GM18508 (cell line): Measurements from ENCODE around the gene VWA3A.

ENCODE experiments used
- ATAC-seq: cut with Tn5 transposase; IDR thresholded peaks from one replicate; pipeline ENCODE4 v1.9.1; 2021; ENCODE audit warnings: moderate number of reproducible peaks; ENCODE audit not compliant: insufficient read depth, unreplicated experiment

Gene VWA3A

DNA sequence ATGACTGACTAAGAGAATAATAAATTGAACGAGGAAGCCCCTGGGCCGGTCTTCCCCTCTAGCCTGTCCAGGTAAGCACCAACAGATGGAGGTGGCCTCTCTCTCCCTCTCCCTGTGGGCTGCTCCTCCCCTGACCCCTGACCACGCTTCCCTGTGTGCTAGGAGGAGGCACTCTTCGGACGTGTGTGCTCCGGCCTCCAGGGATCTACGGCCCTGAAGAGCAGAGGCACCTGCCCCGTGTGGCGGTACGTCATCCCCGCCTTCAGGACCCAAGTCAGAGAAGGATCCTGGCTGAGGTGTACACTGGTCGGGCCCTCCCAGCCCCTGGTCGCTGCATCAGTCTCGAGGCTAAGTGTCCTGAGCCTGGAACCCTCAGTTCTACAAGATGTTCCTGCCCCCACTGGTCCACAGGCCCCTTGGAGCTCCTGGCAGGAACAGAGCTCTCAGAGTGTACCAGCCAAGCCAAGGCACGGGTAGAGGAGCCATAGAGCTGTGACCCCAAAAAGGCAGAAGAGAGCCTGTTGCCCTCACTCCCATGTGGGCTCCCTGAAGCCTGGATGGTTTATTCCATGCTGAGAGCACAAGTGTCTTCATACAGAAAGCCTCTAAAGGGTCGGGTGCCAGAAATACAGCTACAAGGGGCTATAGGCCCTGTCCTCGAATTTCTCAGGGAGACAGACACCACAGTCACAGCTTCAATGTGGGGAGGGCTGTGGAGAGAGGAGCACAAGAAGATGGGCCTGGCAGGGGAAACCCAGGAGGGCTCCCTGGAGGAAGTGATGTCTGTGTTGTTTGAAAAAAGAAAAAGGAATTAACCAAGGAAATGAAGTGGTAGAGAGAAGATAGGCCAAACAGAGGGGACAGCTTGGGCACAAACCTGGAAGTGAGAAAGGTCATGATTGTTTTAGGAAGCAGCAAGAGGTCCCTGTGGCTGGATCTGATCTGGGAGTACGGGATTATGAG lies 85.9 kb downstream of the VWA3A start:
- ATAC-seq = no peak

DNA sequence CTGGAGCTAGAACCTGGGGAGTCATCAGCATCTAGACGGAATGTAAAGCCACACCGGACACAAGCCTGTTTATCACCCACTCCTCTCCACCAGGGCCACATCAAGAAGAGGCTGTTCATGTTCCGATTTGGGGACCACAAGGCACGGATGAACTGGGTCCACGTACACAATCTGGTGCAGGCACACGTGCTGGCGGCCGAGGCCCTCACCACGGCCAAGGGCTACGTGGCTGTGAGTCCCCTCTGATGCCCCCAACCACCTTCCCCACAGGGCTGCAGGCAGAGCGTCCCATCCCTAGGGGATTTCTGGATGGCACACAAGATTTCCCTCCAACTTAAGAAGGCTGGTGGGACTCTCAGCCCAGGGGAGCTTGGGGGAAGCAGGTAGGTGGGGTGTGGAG lies 89.1 kb downstream of the VWA3A start:
- ATAC-seq = no peak

DNA sequence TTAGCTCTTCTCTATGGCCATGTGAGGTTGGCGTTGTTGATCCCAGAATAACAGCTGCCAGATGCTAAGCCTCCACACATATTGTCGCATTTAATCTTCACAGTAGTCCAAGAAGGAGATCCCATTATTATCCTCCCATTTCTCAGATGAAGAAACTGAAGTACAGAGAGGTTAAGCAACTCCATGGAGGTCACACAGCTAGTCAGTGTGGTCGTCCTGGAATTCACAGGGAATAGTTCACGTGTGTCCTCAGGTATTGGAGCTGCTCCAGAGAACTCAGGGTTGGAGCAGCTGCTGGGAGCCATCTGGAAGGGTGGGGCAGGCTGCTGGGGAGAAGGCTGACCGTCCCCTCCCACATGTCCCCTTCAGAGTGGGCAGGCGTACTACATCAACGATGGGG lies 89.5 kb downstream of the VWA3A start:
- no peak for ATAC-seq

DNA sequence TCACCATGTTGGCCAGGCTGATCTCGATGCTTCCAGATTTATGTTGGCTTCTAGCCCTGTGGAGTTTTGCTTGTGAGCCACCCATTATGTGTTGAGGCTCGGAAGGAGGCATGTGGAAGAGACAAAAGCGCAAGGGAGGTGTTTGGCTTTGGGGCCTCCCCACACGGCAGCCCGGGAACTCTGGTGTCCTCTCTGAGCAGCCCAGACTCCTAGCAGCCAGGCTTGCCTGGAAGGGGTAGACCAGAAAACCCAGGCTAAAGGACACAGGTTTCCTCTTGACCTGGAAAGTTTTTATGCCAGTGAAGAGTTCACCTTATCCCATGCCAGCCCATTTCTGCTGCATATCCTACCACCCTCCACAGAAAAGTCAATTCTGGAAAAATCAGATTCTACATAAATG lies 91.0 kb downstream of the VWA3A start:
- no peak for ATAC-seq

- no peak for ATAC-seq
Observed at GRCh38 chr16:22183901-22184614, 91.7 kb downstream of the VWA3A start.

DNA sequence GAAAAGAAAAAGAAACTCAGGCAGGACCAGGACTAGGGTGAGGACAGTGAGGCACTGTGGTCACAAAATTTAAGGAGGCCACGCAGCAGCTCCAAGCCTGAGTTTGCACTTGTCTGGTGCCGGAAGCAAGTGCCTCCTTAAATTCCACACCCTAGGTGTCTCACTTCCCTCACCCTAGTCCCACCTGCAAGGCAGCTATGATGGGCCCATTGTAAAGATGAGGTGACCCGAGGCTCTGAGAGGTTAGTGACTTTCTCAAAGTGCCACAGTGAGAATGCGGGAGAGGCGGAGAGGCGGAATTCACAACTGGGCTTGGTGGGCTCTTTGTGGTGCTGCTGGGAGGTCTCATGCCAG lies 92.3 kb downstream of the VWA3A start:
- ATAC-seq = no peak

- no peak for ATAC-seq
Observed at GRCh38 chr16:22186517-22186916, 94.2 kb downstream of the VWA3A start.

- ATAC-seq = no peak
Observed at GRCh38 chr16:22188267-22188594, 95.9 kb downstream of the VWA3A start.

GRCh38 chr16:22188595-22189442 lies 96.5 kb downstream of the VWA3A start:
- ATAC-seq = no peak

DNA sequence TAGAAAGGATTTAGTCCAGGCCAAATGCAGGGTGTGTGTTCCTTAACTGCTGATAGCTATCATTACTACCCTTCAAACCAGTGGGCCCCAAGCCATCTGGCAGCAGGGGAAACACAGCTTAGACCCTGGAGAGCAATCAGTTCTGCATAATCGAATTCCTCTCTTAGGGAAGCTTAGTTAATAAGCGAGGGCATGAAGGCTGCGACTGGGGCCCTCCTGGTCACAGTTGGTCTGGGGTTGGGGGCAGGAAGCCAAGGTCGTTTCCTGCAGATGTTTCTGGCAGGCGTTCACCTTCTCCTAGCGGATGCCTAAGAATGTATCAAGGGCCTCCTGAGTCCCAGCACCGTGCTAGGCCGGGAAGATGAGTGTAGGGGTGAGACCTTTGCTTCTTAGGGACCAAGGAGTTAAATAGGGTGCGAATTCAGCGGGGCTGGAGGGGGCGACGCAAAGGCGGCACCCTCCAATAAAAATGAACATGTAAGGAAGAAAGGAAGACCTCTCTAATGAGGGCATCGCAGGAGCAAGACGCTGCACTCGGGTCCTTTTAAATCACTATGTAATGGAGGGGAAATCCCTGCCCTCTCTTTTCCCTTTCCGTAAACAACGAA lies 97.2 kb downstream of the VWA3A start:
- no peak for ATAC-seq

- ATAC-seq = peak; percentile 34
Observed at GRCh38 chr16:22190081-22190775, 97.9 kb downstream of the VWA3A start.

- peak; percentile 24 for ATAC-seq
Observed at GRCh38 chr16:22190776-22191531, 98.6 kb downstream of the VWA3A start.

DNA sequence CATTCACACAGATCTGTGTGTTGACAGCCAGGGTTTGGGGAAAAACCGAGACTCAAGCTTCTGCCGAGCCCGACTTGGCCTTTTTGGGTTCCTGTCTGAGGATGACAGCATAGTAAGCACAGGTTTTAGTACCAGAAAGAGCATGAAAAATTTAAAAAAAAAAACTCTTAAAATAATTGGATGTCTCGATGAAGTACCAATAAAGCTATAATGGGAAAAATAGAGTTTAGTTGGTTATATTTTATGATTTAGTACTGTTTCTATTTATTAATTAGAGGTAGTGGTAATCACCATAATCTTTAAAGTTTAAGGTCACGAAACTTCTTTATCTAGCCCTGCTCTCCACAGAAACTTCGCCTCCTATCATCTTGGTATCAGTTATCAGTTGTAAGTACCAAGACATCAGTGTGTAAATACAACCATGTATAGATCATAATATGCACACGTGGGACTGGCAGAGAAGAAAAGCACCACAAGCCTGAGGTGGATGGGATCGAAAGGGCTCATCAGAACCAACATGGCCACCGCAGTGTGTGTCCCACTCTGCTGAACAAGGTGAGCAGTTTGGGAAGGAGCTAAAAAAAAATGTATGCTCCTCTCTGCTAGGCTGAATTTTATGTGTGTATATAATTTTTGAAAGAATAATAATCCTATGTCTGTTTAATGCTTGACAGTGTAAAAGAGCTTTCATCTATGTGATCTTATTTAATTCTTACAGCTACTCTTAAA lies 99.4 kb downstream of the VWA3A start:
- no peak for ATAC-seq

GRCh38 chr16:22192261-22193062 lies 100.1 kb downstream of the VWA3A start:
- ATAC-seq = no peak

- no peak for ATAC-seq
Observed at GRCh38 chr16:22193063-22193411, 100.7 kb downstream of the VWA3A start.

- no peak for ATAC-seq
Observed at GRCh38 chr16:22194707-22195444, 102.5 kb downstream of the VWA3A start.

GRCh38 chr16:22195445-22195694 lies 103.0 kb downstream of the VWA3A start:
- ATAC-seq = no peak
